ENCODE measurements around the gene SYCE1.
"Not testable (repeated sequence)": the region's sequence is repeated elsewhere in the genome, so short reads cannot be mapped to it uniquely, and the experiment has no call there.

The SYCE1 gene

DNA sequence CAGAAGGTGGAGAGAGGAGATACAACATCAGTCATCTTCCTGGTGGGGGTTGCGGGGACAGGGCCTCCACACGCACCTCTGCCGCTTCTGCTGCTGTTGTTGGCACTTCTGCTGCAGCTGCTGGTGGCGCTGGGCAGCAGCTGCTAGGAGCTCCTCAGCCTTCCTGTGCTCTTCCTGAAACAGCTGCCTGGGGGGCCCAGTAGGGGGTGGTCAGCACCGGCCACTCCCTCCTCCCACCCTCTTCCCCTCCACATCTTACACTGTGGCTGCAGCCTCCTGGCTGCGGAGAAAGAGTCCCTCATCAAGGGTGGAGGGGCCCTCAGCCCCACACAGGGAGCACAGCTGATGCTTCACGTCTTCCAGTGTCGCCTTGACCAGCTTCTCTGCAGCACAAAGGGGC lies 9.9 kb downstream of the SYCE1 start:
- no peak for DNase-seq

DNA sequence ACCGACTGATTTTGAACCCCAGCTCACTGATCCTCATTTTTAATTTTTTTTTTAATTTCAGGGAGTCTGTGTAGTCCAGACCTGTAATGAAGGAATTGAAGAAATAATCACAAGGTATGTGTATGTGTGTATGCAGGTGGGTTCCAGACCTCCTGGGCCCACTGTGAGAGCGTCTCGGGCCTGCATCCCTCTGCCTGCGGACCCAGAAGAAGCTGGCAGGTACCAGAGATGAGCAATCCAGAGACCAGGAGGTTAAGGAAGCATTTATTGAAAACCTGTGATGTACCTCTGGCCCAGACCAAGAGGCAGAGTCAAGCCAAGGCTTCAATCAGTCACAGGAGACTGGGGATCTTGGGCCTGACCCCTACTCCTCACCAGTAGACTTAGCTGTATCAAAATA lies 10.8 kb downstream of the SYCE1 start:
- no peak for DNase-seq

DNA sequence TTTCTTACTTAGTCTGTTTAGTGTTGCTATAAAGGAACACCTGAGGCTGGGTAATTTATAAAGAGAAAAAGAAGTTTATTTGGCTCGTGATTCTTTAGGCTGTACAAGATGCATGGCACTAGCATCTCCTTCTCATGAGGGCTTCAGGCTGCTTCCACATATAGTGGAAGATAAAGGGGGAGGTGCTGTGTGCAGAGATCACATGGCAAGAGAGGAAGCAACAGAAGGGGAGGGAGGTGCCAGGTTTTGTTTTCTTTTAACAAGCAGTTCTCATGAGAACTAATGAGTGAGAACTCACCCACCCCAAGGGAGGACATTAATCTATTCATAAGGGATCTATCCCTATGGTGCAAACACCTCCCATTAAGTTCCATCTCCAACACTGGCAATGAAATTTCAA lies 20.9 kb downstream of the SYCE1 start:
- DNase-seq = no peak

DNA sequence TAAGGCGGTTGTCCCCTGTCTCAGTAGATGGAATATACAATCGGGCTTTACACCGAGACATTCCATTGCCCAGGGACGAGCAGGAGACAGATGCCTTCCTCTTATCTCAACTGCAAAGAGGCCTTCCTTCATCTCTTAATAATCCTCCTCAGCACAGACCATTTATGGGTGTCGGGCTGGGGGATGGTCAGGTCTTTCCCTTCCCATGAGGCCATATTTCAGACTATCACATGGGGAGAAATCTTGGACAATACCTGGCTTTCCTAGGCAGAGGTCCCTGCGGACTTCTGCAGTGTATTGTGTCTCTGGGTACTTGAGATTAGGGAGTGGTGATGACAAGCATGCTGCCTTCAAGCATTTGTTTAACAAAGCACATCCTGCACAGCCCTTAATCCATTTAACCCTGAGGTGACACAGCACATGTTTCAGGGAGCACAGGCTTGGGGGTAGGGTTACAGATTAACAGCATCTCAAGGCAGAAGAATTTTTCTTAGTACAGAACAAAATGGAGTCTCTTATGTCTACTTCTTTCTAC lies 23.9 kb downstream of the SYCE1 start:
- DNase-seq = not testable (repeated sequence)

DNA sequence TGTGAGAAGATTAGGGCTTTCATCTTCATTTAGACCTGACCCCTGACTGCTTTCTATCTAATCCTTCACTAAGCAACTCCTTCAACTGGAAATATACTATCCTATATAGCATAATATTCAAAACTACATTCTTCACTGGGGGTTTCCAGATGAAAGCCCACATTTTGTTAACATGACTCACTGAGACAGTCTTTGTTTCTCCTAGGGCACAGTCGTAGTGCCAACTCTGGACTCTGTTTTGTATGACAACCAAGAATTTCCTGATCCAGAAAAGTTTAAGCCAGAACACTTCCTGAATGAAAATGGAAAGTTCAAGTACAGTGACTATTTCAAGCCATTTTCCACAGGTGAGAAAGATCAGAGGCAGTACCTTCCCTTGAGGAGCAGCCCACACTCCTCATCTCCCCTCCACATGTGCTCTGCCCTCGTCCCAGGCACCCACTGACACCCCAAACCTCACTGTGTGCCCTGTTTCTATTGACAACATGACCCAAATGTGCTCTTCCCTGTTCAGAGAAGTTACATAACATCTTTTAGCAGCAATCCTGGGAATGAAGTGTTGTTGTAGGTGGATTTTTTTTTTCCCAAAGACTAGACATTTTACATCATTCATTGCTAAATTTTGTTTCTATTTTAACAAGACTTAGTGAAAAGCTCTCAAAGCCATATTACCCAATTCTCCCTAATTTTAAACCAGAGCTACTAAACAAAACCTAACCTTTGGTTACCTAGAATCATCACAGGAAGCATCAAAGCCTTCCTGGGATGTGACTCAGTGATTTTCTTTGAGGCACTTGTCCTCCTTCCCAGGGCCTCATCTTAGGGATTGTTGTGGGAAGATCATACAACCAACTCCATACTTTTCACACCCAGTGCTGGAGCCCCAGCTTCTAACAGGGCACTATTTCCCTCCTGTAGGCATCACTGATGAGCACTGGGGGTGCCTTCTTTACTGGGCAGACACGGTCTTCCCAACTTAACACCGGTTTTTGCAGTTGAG lies 27.5 kb downstream of the SYCE1 start:
- DNase-seq = no peak

DNA sequence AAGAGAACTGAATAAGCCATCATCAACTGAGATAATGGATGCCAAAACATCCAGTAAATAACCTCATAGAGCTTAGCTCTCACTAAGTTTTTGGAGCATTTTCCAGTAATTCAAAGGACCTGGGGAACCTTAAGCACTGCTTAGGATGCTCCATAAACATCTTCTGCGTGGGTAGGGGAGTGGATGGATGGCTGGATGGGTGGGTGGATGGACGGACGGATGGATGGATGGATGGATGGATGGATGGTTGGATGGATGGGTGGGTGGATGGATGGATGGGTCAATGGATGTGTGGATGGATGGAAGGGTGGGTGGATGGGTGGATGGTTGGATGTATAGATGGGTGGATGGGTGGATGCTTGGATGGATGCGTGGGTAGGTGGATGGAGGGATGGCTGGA lies 29.2 kb downstream of the SYCE1 start:
- DNase-seq = no peak

DNA sequence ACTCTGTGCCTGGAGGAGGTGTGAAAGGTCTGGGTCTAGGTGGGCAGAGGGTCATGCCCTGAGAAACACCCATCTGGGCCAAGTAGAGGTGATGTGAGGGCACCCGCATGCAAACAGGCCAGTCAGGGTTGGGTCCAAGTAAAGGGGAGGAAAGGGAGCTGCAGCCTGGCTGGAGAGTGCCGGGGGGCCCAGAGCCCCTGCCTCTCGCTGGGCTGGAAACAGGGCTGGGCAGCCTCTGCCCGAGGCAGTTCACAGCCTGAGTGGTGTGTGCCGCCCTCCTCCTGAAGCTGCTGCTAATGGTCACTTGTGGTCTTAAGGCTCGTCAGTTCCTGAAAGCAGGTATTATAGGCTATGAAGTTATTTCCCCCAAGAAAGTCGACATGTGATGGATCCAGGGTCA lies 31.0 kb downstream of the SYCE1 start:
- DNase-seq = no peak

DNA sequence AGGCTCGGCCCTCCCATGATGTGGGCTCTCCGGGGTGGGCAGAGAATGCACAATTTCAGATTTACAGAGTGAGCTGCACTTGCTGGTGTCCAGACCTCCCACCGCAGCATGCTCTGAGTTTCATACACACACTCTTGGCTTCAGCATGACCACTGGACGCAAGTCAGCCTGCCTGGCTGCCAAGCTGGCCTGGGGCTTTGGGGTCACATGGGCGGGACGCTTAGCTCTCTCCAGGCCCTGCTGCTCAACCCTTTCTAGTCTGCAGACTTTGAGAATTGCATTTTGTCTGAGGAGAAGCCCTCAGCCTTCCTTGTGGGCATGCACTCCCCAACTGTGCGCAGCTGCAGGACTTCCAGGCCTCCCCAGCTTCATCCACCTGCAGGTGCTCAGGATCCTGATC lies 32.5 kb downstream of the SYCE1 start:
- DNase-seq = no peak

DNA sequence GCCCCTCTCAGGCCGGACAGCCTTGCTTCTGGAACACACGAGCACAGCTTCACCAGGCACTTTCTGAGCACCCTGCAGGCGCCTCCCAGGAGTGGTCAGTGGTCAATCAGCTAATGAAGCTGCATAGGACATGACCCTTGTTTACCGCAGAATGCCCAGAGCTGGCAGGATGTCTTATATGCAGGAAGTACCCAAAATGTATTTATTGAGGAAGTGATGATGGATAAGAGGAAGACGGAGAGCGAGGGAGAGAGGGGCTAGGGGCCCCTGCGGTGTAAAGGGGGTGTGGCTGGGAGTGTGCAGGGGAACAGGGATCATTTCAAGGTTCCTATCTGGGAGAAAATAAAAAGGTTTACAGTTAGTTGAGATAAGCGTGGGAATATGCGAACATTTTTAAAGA lies 34.9 kb downstream of the SYCE1 start:
- DNase-seq = no peak

DNA sequence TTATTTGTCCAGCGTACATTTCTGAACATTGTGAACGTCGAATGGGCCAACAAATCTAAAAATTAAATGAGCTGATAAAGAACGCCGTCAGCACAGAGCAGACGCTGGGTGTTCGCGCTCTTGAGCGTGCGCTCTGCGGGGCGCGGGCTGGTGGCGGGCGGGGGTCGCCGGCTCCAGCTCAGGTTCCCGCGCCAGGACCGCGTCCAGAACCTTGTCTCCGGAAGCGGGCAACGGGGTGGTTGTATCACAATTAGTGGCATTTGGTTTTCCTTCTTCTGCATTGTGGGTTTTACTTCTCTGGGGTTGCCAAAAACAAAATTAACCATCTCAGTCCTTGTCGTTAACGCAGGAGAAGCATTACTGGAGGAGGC lies 35.8 kb downstream of the SYCE1 start:
- no peak for DNase-seq

DNA sequence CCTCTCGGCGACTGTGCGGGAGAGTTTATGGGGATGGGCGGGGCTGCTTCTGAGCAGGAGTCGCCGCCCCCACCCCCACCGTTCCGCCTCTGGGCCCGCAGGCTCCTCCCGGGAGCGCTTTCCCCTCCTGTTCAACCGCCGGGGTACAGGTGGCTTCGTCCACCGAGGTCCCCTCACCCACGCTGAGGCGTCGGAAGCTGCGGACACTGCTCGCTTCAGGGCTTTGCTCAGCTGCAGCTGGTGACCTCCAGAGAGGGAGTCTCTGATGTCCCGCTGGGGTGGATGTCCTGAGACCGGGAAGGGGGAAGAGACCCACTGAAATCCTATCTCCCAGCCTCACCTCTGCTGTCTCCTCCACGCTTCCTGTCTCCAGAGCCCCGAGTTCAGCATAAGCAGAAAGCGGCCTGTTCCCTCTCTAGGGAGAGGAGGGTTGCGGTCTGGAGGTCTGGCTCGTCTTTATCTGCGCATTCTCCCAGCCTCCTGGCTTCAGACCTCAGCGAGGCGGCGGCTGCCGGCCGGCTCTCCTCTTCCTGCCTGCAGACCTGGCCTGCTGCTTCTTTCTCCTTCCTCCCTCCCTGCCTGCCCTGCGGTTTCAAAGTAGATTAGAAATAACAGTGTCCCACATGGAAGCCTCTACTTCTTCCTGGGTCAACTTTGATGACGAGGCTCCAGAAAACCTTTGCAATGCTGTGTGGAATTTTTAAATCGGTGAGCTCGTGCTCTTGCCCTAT lies 36.4 kb downstream of the SYCE1 start:
- DNase-seq = peak; percentile 31

DNA sequence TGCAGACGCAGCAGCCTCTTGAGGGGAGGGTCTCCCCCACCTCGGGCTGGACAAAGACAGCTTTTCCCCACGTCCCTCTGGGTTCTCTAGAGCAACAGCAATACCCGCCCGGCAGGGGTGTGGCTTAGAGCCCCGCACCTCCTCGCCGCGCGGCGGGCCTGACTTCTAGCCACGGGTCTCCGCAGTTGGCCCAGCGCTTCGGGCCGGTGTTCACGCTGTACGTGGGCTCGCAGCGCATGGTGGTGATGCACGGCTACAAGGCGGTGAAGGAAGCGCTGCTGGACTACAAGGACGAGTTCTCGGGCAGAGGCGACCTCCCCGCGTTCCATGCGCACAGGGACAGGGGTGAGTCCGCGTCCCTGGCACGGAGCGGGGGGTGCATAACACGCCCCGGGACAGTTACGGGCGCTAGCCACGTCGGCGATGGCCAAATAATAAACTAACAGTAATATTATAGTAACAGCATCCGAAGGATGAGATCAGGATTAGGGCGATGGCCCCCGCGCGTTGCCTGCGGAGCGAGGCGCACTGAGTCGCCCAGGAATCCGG lies 37.0 kb downstream of the SYCE1 start:
- DNase-seq = no peak

DNA sequence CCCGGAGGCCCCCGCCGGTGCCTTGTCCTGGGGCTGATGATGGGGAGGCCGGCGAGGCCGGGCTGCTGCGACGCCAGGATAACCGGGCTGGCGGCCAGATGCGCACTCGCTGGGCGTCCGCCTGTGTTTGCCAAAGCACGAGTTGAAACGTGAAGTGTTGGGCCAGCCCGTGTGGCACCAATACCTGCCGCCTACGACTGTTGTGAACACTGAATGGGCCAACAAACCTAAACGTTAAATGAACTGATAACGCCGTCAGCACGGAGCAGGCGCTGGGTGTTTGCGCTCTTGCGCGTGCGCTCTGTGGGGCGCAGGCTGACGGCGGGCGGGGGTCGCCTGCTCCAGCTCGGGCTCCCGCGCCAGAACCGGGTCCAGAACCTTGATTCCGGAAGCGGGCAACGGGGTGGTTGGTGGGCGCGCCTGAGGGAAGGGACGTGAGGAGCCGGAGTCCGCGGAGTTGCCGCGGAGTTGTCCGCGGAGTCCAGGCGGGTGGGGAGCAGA lies 37.6 kb downstream of the SYCE1 start:
- no peak for DNase-seq

DNA sequence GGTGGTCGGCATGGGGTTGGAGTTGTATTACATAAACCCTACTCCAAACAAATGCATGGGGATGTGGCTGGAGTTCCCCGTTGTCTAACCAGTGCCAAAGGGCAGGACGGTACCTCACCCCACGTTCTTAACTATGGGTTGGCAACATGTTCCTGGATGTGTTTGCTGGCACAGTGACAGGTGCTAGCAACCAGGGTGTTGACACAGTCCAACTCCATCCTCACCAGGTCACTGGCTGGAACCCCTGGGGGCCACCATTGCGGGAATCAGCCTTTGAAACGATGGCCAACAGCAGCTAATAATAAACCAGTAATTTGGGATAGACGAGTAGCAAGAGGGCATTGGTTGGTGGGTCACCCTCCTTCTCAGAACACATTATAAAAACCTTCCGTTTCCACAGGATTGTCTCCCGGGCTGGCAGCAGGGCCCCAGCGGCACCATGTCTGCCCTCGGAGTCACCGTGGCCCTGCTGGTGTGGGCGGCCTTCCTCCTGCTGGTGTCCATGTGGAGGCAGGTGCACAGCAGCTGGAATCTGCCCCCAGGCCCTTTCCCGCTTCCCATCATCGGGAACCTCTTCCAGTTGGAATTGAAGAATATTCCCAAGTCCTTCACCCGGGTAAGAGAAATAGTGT lies 38.3 kb downstream of the SYCE1 start, which contains the start of gene CYP2E1:
TSS of gene CYP2E1 (plus strand) at position 407 of the 632 bp plus-strand sequence. CDS start at position 440, 33 bp downstream.
- DNase-seq = no peak

DNA sequence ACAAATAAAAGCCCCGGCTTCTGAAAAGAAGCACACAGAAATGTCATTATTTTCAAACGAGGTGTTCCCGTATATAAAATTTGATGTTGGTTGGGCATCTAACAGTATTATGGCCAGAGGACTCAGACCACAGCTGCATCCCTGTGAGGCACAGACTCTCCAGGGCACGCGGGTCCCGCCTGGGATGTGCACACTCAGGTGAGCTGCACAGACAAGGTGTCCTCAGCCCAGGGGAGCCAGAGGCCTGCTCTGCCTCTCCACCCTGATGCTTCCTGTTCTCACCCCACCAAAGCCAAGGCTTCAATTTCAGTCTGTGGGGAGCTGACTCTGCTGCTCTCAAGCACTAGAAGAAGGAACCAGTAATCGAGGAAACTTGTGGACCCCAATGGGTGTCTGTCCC lies 39.9 kb downstream of the SYCE1 start:
- no peak for DNase-seq

DNA sequence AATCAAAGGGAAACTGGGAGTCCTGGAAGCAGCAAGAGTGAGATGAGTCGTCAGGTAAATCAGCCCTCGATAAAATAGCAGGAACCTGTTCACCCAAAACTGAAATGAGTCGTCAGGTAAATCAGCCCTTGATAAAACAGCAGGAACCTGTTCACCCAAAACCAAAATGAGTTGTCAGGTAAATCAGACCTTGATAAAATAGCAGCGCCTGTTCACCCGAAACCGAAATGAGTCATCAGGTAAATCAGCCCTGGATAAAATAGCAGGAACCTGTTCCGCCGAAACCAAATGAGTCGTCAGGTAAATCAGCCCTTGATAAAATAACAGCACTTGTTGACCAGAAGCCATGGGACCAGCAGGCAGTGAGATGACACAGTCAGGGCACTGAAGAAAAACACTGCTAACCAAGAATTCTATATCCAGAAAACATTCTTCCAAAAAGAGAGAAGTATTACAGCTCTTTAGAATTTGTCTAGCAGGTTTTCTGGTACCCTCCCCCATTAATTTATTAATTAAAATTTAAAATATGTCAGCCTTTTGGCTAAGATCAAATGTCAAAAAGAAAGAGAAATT lies 41.7 kb downstream of the SYCE1 start:
- no peak for DNase-seq

DNA sequence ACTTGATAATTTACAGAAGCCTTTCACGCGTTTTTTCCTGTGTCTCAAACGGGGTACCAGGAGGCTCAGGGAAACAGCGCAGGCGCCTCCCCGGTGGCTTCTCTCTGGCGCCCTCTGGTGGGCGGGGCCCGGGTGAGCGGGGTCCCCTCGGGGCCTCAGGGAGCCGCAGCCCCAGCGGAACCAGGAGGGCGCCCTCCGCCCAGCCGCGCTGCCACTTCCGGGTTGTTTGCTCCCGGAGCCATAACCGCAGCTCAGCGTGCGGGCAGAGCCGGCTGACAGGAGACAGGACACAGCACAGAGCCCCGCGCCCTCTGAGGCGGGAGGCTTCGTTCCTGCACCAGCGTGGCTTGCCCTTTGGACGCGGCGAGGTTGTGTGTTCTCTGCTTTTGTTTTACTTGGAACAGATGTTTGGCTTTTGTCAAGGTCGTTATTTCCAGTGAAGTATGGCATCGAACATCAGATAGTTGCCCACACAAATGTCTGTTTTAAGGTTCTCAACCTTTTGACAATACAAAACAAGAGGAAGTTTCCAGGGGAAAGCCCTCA lies 45.1 kb downstream of the SYCE1 start:
- DNase-seq = peak; percentile 68

DNA sequence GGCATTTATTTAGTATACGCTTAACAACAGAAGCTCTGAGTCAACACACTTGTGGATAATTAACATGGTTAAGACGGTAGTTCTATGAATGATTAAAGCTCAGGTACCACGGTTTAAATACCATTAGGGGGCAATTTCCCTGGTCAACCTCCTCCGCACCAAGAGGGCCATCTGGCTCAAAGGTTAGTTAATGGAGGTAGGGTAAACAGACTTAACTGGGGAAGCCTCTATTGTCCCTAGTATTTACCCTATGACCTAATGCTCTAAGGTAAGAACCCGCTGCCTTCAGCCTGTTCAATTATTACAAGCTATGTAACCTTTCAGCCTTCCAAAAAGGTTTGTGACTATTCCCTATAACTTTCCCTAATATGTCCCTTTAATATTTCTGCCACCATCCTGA lies 46.9 kb downstream of the SYCE1 start:
- not testable (repeated sequence) for DNase-seq

DNA sequence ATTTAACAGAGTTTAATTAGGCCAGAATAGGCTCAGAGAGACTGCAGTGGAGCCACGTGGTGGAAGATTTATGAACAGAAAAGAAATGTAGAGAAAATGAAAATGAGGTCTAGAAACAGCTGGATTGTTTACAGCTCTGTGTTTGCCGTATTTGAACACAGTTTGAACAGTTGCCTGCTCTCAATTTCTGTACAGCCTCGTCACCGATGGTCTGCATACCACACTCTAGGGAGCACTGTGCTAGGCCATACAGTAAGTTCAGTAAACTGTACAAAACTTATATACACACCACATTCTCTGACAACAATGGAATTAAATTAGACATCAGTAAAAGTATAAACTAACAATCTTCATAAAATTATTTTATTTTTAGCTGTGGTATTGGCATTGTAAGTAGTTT lies 49.3 kb downstream of the SYCE1 start:
- DNase-seq = no peak

DNA sequence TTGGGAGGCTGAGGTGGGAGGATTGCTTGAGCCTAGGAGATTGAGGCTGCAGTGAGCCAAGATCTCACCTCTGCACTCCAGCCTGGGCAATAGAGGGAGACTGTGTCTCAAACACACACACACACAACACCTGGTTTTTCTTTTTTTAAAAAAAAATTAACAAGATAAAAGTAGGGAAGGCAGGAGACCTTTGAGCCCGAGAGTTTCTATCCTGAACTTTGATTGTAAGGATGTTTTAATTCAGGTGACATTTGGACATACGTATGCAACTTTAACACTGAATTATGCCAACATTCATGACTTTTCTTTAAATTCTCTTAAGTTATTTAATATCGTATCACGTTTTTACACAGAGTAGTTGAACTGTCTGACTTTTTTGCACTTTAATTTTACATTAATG lies 49.9 kb downstream of the SYCE1 start:
- DNase-seq = no peak

DNA sequence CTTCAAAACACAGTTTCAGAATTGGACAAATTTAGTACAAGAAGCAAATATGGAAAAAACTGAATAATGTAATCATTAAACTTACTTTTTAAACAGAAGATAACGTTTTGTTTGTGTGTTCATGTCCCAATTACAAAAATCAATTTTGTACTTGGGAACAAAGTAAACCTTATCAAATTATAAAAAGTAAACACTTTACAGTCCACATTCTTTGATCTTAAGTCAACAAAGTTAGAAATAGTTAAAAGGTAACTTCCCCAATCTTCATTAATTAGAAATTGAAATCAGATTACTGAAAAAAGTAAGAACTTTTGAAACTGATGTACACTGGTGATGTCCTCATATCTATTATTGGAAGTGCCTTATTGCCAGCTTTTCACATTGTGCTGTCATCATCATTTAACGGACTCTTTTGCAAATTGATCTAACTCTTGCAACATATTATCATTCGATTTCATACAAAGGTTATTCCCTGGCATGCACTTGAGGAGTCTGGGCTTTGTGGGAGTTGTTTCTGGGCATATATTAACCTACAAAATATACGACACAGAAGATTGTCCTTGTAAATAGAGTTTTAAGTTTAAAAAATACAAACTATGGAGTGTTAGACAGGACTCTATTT lies 53.4 kb downstream of the SYCE1 start:
- DNase-seq = no peak

DNA sequence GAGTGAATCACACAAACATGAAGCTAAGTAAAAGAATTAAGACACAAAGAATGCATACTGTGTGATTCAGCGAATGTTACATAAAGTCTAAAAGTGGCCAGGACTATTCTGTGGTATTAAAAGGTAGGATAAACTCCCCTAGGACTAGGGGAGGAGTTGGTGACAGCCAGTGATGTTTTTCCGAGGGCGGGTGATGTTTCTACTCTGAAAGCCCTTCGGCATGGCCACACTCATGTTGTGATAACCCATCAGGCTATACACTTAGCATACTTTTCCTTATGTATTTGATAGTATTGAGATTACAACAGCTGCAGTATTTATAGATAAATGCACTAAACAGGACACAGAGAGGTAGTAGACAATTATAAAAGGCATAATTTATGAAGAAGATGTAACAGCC lies 54.0 kb downstream of the SYCE1 start:
- DNase-seq = no peak

Data from NCI-H2227 treated with DMSO at 0.1 percent for 48 hours (cell line).